ENCODE data around the gene TOP2B. TPM values are rescaled to one million over a fixed set of nuclear protein-coding genes. Genes with fewer than 3 reads are reported as not detected.

TOP2B gene
- polyA plus RNA-seq, 1 of the 3 experiments (the other 2 are of a cell fraction) = 20.4 TPM

- no peak for TF ChIP-seq FOXM1 (IDR thresholded peaks at IDR 0.05; ENCODE audit: low read depth)
Observed at GRCh38 chr3:25567806-25568524, 96.7 kb downstream of the TOP2B start (continued).

- peaks cover 9% of the 10 kb centered on the region for H3F3A ChIP-seq (replicated peaks; ENCODE audit: insufficient read depth)
- peaks cover 28% of the 10 kb centered on the region; the same call in 1 of the 2 replicates for H3K79me2 ChIP-seq (ENCODE audit: insufficient read depth)
- POLR2A ChIA-PET = no interaction called here
- peak overlapping the region in 1 of 2 experiments; percentile 43; a peak in 1 of 4 replicates for H3K27ac ChIP-seq (ENCODE audit: low read depth in 2 of 2, low read length in 1 of 2)
- H2AFZ ChIP-seq (ENCODE audit: low read depth) = no peak overlapping the region
- H3K4me1 ChIP-seq (ENCODE audit: control insufficient read depth in 1 of 2, insufficient read depth in 2 of 2, low read depth in 1 of 2, low read length in 1 of 2) = peaks cover 1 to 11% of the 10 kb centered on the region in 2 experiments; a peak in 1 of 4 replicates
- no peaks in the 10 kb centered on the region for H3K9me3 ChIP-seq
- H3K4me3 ChIP-seq (ENCODE audit: low read depth in 2 of 2, low read length in 1 of 2) = no peak overlapping the region
- no peak overlapping the region for H3K9ac ChIP-seq
- DNase-seq = no peak
- H3K36me3 ChIP-seq (replicated peaks in 1 of 2; ENCODE audit: control insufficient read depth in 1 of 2, insufficient read depth in 2 of 2, low read length in 1 of 2) = peaks cover 2 to 6% of the 10 kb centered on the region in 2 experiments
- CTCF ChIA-PET = interaction anchor here (0.8 to 1.4 kb wide), 2 partner anchors 10 to 13 kb away, joined by 3 to 5 read pairs; no protein-coding TSS in a partner anchor
- H3K4me2 ChIP-seq = no peak overlapping the region
- H4K20me1 ChIP-seq (ENCODE audit: insufficient read depth) = no peaks in the 10 kb centered on the region
- no peaks in the 10 kb centered on the region for H3K9me2 ChIP-seq
- no peaks in the 10 kb centered on the region for H3K27me3 ChIP-seq (ENCODE audit: insufficient read depth)
- 73% methylated on average over 8 of the region's 10 CpGs for WGBS (ENCODE audit: low lambda C conversion rate)
- TF ChIP-seq EP300 (IDR thresholded peaks at IDR 0.05; ENCODE audit: borderline replicate concordance in 1 of 2, low read depth in 1 of 2, low read length in 1 of 2) = no peak
- TF ChIP-seq MEF2A (IDR thresholded peaks at IDR 0.05; ENCODE audit: borderline replicate concordance, low read depth) = no peak
- TF ChIP-seq FOXJ3 (CRISPR knock-in tag; IDR thresholded peaks at IDR 0.05) = no peak
- no peak for TF ChIP-seq CHD2 (IDR thresholded peaks at IDR 0.05; ENCODE audit: low read length, partially characterized antibody)
- no peak for TF ChIP-seq RAD21 (IDR thresholded peaks at IDR 0.05; ENCODE audit: low read length)
- no peak for TF ChIP-seq USF2 (IDR thresholded peaks at IDR 0.05; ENCODE audit: borderline replicate concordance, low read depth, low read length)
- TF ChIP-seq POLR2AphosphoS5 (IDR thresholded peaks at IDR 0.05; ENCODE audit: low read depth, low read length) = no peak
- no peak for TF ChIP-seq FOSL2 (IDR thresholded peaks at IDR 0.05; ENCODE audit: borderline replicate concordance, low read depth)
- no peak for TF ChIP-seq TAF1 (IDR thresholded peaks at IDR 0.05; ENCODE audit: borderline replicate concordance, low read depth, low read length)
- TF ChIP-seq RXRA (IDR thresholded peaks at IDR 0.05; ENCODE audit: borderline replicate concordance, low read depth) = no peak
- no peak for TF ChIP-seq RFX5 (IDR thresholded peaks at IDR 0.05; ENCODE audit: low read length)
- no peak for TF ChIP-seq MXI1 (IDR thresholded peaks at IDR 0.05; ENCODE audit: low read depth, low read length)
- no peak for TF ChIP-seq ZBTB33 (IDR thresholded peaks at IDR 0.05; ENCODE audit: borderline replicate concordance, low read depth)
- TF ChIP-seq SMC3 (IDR thresholded peaks at IDR 0.05; ENCODE audit: low read depth, low read length) = no peak
- no peak for TF ChIP-seq RCOR1 (IDR thresholded peaks at IDR 0.05; ENCODE audit: low read length)
- no peak for TF ChIP-seq YY1 (IDR thresholded peaks at IDR 0.05; ENCODE audit: low read depth)
- TF ChIP-seq CTCF (IDR thresholded peaks at IDR 0.05) = no peak
- no peak for TF ChIP-seq MAX (IDR thresholded peaks at IDR 0.05; ENCODE audit: low read depth)
- no peak for TF ChIP-seq TEAD4 (IDR thresholded peaks at IDR 0.05; ENCODE audit: borderline replicate concordance, insufficient read depth)
Observed at GRCh38 chr3:25567388-25567787, 97.3 kb downstream of the TOP2B start.

Measured in SK-N-SH (cell line).